ENCODE data around the gene SNX21.

DNA sequence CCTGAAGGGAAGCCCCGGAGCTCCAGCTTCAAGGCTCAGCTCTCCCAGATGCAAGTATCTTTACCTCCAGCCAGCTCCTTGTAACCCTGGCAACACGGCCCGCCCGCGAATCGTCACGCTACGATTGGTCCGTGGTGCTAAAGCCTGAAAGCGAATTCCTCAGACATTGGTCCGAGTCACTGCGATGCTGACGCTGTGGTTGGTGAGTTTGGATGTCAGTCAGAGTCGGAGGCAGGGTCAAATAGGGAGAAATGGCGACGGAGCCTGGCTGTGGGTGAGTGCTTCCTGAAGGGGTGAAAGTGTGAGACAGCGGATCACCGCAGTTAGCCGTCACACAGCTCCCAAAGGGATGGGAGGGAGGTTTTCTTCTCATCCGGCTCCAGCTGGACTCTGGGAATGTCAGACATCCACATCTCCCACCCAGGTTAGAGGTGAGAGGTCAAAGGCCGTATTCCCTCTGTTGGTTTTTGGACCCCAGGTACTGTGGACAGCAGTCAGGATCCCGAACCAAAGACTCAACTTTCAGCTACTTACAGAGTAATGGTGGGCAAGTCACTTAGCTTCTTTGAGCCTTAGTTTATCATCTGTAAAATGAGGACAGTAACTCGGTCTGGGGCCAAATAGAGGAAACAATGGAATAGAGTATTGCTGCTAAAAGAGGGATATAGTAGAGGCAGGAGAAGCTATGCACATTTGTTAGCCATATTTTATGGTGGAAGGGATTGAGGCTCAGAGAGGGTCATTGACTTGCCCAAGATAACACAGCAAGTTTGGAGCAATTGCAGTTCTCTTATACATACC, 47.6 kb downstream of the SNX21 start, which contains the start of gene ZSWIM1:
- TF ChIP-seq, protein P1, sequence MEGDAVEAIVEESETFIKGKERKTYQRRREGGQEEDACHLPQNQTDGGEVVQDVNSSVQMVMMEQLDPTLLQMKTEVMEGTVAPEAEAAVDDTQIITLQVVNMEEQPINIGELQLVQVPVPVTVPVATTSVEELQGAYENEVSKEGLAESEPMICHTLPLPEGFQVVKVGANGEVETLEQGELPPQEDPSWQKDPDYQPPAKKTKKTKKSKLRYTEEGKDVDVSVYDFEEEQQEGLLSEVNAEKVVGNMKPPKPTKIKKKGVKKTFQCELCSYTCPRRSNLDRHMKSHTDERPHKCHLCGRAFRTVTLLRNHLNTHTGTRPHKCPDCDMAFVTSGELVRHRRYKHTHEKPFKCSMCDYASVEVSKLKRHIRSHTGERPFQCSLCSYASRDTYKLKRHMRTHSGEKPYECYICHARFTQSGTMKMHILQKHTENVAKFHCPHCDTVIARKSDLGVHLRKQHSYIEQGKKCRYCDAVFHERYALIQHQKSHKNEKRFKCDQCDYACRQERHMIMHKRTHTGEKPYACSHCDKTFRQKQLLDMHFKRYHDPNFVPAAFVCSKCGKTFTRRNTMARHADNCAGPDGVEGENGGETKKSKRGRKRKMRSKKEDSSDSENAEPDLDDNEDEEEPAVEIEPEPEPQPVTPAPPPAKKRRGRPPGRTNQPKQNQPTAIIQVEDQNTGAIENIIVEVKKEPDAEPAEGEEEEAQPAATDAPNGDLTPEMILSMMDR (IDR thresholded peaks at IDR 0.05; ENCODE audit: low read depth, low read length), result no peak
- TF ChIP-seq POLR2A (IDR thresholded peaks at IDR 0.05; ENCODE audit: extremely low read depth, insufficient read length), result peak; percentile 97
- TF ChIP-seq MYC (IDR thresholded peaks at IDR 0.05; ENCODE audit: low read depth, low read length), result no peak

All from NB4 (cell line).